Stimulated activated CD8-positive, alpha-beta memory T cell treated with anti-CD3 and anti-CD28 coated beads, Interleukin-4, amount 100 ng/mL, for 1 hour (primary cell): ENCODE data around the gene PLXNB1.
A peak's percentile ranks its signal among the peaks of the same experiment; 100 is the strongest.
"Not testable (repeated sequence)": the region's sequence is repeated elsewhere in the genome, so short reads cannot be mapped to it uniquely, and the experiment has no call there.

ENCODE experiments used
- DNase-seq, 2 donors: peaks; one replicate each; pipeline ENCODE4 v3.0.0-alpha.2; 2020; ENCODE audit warnings: low read depth in 2 of 2, low spot score in 1 of 2

The PLXNB1 gene

DNA sequence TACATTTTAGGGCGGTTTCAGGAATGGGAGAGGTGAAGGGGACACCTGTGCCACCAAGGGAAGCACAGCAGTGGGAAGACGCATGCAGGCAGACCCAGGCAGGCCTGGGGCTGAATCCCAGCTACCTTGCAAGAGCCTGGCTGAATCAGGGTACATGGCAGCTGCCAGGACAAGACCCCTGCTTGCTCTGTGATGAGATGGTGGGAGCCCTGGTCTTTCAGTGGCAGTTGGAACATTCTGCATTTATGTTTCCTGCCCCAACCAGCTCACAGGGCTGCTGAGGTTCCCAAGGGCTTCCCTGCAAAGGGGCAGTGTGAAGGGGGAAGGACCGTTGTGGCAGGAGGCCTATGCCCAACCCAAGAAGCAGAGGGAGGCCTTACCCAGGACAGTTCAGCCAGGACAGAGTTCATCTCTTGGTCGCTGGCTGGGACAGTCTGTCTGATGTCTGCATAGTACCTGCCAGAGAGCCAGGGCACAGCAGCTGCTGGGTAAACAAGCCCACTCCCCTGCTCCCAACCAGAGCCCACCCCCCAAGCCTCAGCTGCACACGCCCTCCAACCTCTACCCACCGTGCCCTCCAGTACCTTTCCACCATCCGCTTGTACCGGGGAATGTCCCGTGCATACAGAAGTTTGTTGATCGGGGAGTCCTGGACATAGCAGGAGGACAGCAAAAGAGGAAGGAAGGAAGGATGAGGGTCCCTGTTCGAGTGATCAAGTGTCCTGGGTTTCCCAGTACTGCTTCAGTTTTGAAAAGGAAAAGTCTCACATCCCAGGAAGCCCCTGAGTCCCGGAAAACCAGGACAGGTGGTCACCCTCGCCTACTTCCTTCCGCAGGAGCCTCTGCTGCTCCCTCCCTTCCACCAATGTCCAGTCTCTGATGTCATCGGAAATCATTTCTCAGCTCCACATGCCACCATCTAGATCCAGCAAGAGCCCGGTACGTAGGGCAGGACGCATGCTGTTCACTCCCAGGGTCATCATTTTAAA is 23.1 kb downstream of the PLXNB1 start:
- no peak for DNase-seq

DNA sequence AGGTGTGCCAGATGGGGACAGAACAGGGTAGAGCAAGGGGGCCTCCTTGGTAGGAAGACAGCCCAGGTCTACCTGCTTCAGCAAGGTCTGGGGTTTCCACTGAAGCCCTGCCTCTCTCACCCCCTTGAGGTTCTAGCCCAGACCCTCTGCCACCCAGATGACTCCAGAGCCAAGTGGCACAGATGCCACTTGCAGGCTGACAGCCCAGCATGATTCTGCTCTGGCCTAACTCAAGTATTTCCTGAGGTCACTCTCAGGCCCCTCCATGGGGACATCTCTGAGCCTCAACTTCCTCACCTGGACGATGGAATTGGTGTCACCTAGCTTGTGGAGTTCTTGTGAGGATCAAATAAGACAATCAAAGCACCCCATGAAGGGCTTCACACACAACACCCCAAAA is 23.9 kb downstream of the PLXNB1 start:
- no peak for DNase-seq

DNA sequence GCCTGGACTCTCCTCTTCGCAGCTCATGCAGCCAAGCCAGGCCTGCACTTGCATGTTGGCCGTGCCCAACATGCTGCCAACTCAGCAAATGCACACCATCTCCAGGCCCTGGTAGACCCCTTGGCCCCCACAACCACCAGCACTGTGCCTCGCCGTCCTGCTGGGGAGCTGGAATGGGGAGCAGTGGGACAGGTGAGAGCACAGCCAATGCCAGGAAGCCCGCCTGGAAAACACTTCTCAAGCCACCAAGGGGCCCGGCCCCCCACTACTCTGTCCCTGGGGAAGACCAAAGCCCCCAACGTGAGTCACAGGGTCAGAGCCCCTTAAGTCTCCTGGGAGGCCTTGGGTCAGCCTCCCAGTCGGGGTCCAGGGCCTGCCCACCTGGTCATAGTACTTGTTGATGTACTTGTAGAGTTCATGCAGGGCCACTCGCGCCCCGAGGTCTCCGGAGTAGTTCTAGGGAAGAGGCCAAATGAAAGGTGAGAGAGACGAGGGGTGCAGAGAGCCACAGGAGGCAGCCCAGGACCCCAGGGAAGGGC is 24.5 kb downstream of the PLXNB1 start:
- no peak for DNase-seq

DNA sequence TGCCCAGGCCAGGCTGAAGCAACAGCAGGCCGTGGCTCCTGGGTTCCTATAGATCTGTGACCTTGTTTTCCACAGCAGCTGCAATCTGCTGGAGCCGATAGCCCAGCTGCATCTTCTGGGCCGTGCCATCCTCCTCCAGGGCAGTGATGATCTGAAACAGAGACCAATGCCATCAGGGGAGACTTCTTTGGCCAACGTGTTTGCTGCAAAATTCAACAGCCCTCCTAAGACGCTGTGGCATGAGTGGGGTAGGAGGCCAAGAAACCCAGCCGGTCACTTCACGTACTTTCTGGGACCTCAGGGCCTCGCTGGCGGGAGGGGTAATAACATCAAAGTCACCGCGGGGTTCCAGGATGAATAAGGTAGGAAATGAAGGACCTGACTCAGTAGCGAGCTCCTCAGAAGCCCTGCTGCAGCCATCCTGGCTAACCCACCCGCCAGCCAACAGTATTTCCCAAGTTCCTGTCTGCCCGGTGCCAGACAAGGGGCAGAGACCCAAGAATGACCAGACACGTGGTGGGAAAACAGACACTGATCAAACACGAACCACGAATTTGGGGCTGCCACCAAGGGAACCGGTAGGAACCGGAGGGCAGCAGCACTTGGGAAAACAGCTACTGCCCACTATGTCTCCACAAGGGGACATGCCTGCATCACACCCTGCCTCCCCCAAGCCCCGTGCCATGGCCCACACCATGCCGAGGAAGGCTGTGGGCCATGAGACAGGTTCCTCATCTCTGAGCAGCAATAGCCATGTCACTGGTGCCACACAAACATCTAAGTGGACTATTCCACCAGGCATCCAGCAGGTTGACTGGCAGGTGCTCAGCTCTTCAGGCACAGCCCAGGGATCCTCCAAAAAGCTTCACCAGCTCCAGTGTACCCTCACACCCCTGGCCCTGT is 25.2 kb downstream of the PLXNB1 start:
- DNase-seq: no peak

DNA sequence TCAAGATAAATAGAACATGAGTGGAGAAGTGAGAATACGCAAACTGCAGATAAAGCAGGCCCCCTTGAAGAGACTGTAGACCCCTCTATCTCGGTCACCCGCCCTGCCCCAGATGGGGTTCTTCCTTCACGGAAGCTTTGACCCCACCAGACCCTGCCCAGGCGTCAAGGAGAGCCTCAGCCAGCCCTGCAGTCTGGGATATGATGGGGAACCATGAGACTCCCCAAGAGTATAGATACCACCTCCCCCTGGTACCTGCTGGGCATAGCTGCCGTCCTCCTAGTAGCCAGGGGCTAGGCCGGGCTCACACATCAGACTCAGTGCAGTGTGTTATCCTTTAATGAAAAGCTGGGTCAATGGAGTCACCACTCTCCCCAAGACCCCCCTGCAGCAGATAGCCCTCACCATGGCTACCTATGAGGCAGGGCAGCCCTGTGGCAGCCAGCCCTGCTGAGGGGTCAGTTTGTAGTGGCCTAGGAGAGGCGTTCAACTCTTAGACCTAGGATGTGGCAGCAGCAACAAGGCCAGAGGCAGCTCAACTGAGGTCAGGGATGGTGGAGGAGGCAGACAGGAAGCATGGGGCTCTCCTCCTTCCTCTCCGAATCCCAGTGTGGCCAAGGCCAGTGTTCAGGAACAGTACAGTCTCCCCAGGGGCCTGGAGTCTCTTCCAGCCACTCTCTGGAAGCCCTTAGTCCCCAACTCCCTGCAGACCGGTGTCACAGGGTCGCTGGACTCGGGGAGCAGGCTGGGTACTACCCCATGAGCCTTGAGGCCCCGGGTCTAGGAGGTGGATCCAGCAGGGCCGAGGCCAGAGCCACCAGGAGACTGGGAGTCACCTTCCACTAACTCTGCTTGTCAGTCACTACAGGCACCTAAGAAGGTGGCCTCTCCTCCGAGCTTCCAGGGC is 26.1 kb downstream of the PLXNB1 start:
- DNase-seq: no peak

DNA sequence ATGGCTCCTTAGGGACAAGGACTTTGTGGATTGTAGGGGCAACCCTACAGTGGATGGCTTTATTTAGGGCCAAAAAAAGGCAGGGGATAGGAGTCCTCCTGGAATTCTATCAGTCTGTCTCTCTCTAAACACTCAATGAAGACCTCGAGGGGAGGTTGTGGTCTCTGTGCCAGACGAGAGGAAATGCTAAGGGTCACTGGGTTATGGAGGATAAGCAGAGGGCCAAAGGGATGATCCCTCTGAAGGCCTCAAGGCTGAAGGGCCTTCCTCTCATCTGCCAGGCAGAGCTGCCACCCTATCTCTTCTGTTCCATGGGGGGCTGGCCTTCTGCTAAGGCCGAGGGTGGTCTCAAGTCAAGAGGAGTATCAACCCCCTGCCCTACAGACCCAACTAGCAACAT is 27.0 kb downstream of the PLXNB1 start:
- no peak for DNase-seq

DNA sequence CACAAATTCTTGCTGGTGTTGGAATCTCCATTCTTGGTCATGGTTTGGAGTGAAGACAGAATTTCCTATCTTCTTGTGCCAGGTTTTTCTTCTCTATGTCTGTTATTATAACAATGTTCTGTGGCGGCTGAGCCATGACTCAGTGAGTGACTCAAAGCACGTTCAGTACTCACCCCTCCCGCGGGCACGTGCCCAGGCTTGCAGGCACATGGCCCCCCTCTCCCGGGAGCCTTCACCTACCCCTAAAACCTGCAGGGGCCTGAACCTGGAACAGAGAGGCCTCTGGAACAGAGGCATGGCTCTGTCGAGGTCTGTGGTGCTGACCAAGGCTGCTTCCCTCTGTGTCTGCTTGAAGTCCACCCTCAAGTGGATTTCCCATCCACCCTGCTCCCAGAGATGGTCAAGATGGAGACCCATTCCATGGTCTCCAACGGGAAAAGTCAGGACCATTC is 27.6 kb downstream of the PLXNB1 start:
- no peak for DNase-seq

DNA sequence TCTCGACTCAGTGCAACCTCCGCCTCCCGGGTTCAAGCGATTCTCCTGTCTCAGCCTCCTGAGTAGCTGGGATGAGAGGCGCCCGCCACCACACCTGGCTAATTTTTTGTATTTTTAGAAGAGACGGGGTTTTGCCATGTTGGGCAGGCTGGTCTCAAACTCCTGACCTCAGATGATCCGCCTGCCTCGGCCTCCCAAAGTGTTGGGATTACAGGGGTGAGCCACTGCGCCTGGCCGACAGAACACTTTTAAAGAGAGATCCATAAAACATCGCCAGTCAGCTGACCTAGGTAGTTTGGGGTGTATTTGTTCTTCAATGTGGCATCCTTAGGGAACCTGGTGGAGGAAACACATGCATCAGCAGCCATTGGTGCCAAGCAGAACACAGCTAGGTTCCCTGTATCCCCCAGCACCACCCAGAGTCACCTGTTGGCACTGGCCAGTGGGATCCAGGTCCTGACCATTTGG is 28.4 kb downstream of the PLXNB1 start:
- not testable (repeated sequence) for DNase-seq

DNA sequence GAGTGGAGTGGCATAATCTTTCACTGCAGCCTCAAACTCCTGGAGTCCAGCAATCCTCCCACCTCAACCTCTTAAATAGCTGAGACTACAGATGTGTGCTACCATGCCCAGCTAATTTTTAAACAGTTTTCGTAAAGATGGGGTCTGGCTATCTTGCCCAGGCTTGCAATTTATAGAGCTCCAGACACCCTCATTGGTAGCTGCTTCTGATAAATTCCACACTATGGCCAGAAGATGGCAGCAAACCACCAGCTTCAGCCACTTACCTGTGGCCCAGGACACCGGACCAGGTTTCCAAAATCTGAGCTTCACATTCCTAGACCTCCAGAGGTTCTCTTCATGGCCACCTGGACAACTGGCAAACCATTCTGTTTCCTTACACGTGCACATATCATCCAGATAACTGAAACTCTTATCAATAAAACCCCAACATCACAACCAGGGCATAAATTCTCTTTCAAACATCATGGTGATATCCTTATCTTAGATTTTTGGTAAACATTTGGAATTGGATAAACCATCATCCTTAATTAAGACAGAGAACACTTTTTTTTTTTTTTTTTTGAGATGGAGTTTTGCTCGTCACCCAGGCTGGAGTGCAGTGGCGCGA is 29.0 kb downstream of the PLXNB1 start:
- peak; percentile 11 to 41 for DNase-seq

DNA sequence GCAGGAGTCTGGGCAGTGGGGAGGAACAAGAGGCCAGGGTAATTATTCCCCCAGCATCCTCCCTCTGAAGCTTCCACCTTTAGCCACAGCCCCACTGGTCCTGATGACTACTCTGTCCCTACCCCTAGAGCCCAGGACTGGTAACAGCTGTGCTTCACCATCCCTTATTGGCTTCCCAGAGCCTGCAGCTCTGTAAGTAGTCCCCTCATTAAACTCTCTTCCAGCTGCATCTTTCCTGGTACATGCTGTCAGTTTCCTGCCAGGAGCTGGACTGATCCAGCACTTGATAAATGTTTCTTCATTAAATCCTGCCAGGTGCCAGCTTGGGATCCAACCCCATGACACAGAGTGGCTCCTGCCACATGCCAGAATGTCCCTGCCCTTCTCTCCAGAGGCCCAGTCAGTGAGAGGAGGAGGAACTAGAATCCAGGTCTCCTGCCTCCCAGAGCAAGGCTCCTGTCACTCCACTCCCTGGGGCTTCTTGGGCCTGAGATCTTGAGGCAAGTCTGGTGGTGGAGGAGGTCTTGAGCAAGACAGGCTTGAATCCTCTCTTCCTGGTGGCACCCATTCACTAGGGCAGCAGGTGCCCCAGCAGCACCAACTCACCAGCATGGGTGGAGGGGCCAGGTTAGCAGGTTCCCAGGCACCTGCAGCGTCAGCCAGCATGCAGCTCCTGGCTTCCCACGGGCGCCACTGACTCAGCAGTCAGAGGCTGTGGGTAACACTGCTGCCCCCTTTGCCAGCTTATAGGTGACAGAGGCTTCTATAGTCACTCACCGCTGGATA is 30.3 kb downstream of the PLXNB1 start:
- DNase-seq: no peak

DNA sequence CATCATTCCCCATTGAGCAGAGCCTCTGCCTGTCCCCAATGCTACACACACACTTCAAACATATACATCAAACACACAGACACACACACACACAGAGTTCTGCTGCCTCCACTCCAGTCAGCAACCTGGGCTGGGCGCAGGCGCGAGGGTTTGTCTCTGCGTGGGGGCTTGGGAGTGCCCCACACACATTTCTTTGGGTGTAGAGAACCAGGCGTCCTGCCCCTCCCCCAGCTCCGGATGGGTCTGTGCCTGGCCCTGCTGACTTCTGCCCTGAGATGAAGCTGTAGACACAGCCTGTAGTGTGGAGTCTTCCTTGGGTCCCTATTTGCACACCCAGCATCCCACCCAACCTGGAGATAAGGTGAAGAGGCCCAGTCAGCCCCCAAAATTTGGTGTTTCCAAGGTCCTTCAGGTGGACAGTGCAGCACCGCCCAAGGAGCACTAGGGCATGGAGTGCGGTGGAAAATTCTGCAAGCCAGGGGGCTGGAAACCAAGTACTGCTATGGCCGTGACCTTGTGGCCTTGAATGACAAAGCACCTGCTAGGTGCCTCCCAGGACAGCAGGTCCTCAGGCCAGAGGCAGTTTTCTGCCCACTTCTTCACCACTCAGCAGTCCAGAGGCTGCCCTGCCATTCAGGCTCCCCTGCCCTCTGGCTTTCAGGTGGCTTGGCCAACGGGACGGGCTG is 31.0 kb downstream of the PLXNB1 start:
- DNase-seq: no peak

DNA sequence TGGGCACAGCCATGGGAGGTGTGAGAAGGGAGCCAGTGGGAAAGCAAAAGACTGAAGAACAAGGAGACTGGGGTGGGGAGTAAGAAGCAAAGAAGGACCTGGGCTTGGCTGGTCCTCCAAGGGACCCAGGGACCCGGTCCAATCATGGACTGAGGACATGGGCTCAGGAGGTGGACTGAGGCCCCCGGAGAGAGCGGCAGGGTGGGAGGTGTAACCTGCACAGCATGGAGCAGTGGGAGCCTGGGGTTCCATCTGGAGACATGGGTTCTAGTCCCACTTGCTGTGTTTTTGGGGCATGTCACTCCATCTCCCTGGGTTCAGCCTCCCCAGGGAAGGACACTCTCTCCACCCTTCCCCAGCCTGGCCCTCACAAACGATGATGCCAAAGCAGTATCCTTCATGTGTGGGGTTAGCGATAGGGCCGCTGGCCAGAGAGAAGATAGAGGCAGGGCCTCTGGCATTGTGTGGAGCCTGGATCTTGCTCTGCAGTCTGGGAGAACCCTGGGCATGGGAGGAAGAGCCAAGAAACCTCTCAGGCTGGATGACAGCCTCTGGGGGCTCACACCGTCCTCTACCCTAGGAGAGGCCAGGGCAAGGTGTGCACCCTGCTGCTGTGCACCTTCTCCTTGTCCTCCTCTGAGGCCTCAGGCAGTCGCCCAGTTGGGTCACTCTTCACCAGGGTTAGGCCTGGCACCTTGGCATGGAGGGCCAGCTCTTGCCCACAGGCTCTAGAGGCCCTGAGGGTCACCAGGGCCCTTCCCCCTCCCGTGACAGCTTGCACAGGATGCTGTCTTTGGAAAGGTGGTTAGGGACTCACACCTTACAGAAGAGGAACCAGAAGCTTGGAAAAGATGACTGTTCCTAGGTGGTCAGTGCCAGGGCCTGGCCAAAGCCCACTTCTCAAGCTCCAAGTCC is 31.9 kb downstream of the PLXNB1 start:
- DNase-seq: no peak

DNA sequence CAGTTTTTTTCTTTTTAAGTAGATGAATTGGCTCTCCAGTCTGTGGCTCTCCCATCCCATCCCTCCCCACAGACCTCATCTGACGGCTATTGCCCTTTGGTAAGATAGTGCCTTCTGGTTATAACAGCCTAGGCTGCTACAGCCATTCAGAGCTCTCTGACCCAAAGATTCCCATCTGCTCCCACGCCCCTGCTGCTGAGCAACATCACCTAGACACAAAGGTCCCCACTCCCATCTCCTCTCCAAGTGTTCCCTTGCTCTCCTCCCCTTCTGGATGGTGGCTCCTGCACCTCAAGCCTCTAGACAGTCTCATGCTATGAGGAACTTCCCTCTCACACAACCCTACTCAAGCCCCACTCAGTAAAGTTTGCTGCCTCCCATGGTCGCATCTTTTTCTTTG is 34.2 kb downstream of the PLXNB1 start:
- DNase-seq: no peak

DNA sequence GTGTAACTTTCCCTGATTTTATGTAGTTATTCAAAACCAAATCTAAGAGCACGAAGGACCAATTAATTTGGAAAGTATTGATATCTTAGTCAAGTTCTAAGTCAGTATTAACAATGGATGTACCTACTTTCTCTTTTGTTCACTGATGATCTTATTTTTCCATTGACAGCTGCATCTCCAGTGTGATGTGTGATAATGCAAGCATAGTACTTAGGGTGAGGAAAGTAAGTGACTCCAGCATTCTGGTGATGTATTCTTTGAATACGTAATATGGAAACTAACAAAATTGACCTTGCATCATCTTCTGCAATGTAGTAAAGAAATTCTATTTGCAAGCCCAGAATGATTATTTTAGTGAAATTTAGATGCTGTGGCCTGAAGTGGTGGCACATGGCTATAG is 35.5 kb downstream of the PLXNB1 start:
- no peak for DNase-seq

DNA sequence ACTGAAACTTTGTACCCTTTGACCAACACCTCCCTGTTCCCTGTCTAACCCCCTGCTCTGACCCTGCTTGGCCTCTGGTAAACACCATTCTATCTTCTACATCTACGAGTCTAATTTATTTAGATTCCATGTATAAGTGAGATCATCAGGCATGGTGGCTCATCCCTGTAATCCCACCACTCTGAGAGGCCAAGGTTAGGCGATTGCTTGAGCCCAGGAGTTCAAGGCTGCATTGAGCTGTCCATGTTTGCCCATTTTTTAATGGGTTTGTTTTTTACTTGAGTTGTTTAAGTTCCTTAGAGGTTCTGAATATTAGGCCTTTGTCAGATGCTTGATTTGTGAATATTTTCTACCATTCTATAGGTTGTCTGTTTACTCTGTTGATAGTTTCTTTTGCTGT is 40.9 kb downstream of the PLXNB1 start:
- DNase-seq: no peak

DNA sequence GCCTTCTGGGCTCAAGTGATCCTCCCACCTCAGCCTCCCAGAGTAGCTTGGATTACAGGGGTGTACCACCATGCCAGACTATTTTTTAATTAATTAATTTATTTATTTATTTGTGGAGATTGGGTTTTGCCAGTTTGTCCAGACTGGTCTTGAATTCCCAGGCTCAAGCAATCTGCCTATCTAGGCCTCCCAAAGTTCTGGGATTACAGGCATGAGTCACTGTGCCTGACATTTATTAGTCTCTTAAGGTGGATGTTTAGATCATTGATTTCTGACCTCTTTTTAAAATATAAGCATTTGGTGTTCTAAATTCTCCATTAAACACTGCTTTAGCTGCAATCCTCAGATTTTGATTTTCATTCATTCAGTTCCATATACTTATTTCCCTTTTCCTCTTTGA is 42.3 kb downstream of the PLXNB1 start:
- DNase-seq: no peak

DNA sequence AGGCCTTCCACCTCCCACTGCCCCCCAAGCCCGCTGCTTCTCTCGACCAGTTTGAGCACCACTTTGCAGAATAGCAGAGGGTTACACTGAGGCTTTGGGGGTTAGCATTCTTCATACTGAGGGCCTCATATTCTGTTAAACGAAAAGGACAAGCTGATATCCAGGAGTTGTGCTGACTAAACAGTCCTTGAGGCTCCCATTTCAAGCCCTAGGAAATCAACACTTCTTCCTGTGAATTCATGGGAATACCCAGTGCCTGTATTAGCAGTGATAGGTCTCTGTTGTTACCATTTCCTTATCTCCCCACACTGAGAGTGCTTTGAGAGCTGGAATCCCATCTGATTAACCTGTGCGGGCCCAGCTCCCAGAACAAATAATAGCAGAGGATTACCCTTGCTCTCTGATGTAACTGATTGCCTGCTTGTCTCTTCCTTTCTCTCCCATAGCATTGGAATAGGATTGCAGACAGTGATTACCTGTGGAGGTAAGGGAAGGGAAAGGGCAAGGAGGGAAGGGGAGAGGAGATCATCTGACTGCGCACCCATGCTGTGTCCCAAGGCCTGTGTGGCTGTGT is 56.9 kb downstream of the PLXNB1 start:
- DNase-seq: no peak
